ENCODE data around the gene DENND5A. TPM values are rescaled to one million over a fixed set of nuclear protein-coding genes. Genes with fewer than 3 reads are reported as not detected.

DENND5A gene
- total RNA-seq, 4 donors from 2014 or later, result 107 to 132 (median 111) TPM

- no peak for TF ChIP-seq CTCF (IDR thresholded peaks at IDR 0.05; ENCODE audit: low read depth)
Measured at GRCh38 chr11:9155930-9156329, 109.2 kb downstream of the DENND5A start.

- TF ChIP-seq CTCF (IDR thresholded peaks at IDR 0.05; ENCODE audit: low read depth), result no peak
Measured at GRCh38 chr11:9153651-9154050, 111.5 kb downstream of the DENND5A start.

GRCh38 chr11:9151631-9152030 is 113.5 kb downstream of the DENND5A start:
- no peak for TF ChIP-seq CTCF (IDR thresholded peaks at IDR 0.05; ENCODE audit: low read depth)

GRCh38 chr11:9150926-9151325 is 114.2 kb downstream of the DENND5A start:
- TF ChIP-seq CTCF (IDR thresholded peaks at IDR 0.05; ENCODE audit: low read depth), result no peak

GRCh38 chr11:9150501-9150900 is 114.6 kb downstream of the DENND5A start:
- no peak for TF ChIP-seq CTCF (IDR thresholded peaks at IDR 0.05; ENCODE audit: low read depth)

GRCh38 chr11:9148727-9149126 is 116.4 kb downstream of the DENND5A start:
- TF ChIP-seq CTCF (IDR thresholded peaks at IDR 0.05; ENCODE audit: low read depth), result no peak

- no peak for TF ChIP-seq CTCF (IDR thresholded peaks at IDR 0.05; ENCODE audit: low read depth)
Measured at GRCh38 chr11:9148035-9148434, 117.1 kb downstream of the DENND5A start.

Measured in subcutaneous adipose tissue (tissue), 4 donors.